Activated CD8-positive, alpha-beta memory T cell treated with anti-CD3 and anti-CD28 coated beads, Interleukin-2, amount 50 U/mL, for 4 hours (primary cell): ENCODE results near the gene LGALS16.
"Not testable (repeated sequence)": the region's sequence is repeated elsewhere in the genome, so short reads cannot be mapped to it uniquely, and the experiment has no call there.

Experiments used
- DNase-seq: peaks from one replicate; pipeline ENCODE4 v3.0.0-alpha.2; 2020

Gene LGALS16

DNA sequence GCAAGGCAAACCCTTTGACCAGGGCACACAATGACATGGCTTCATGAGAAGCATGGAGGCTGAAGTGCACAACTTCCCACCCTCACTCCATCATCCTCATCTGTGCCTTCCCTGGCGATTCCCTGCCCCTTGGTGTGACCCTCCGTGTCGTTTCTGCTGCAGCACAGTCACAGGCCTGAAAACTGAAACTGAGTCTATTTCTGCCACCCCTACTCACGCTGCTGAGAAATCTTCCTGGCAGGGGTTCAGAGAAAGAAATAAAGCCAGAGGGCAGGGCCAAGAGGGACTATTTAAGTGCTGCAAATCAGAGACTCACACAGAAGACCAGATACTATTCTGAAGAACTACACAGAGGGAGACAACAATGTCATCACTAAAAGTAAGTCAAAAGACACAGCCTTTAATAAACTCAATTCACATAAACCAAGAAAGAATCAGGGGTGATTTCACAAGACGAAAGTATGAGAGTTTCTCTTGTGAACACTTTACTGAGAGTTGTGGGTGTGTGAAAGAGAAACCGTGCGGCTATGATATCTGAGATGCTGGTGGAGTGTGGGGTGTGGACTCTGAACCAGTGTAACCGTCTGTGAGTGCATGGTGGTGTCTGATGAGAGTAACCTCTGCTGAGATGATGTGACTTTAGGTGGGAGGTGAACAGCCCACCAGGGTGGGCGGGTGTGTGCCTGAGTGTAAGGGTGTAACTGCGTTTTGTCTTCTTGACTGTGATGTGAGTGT, 23.5 kb downstream of the LGALS16 start:
- DNase-seq, result no peak

DNA sequence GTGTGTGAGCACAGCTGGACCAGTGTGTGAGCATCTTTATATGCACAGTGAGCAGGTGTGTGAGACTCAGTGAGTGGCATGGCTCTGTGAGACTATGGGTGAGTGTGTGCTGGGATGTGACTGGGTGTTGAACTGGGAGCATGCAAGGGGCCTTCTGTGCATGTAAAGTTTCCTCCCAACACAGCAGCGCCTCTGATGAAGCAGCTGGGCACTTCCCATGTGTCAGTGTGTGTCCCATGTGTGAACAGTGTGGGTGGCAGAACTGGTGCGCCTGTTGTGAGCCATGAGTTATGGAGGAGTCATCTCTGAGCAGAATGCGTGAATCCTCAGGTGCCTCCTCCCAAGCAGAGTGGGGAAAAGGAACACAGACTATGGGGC, 24.1 kb downstream of the LGALS16 start:
- DNase-seq, result no peak

DNA sequence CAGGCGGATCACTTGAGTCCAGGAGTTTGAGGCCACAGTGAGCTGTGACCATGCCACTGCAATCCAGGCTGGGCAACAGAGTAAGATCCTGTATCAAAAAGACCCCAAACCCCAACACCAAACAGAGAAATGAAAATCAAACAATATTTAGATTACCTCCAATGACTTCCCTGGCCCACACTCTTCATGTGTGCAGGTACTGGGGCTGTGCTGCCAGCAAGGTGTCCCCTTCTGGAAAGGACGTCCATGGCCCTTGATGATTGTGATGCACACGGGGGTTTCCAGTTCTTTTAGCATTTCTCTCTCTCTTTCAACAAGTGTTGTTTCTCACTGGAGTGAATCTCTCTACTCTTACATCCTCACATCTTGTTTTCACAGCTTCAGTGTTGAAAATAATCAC, 24.9 kb downstream of the LGALS16 start:
- DNase-seq, result no peak

DNA sequence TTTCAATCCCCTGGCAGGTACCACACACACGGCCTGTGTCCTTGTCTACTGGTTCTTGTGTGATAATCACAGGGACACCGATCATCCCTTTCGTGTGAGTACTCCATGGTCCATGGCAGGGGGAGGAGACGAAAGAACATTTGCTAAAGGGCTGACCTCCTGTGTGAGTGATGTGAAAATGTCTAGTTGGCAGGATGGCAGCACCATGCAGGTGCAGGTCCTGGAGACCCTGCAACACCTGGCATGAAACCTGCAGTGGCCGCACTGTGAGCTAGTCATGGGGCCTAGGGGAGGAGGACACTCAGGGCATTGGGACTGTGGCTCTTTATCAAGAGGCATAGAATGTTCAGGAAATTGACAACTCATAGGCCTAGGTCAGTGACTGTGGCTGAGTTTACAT, 25.7 kb downstream of the LGALS16 start:
- DNase-seq, result no peak

DNA sequence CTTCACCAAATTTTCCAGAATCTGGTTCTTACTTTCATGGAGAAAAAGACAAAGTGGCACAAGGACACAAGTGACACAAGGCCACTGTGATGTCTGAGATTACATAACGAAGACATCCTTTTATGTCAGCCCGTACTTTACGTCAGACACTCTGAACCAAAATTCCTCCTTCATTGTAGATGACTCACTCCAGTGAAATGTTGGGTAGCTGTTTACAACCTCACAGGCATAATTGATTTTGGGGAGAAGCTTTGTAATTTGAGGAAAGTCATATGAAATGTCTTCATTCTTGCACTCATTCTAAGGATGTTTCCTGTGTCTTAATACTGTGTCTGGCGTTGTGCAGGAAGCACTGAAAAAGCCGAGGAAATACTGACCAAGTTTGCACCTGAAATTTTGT, 28.6 kb downstream of the LGALS16 start:
- DNase-seq, result no peak

DNA sequence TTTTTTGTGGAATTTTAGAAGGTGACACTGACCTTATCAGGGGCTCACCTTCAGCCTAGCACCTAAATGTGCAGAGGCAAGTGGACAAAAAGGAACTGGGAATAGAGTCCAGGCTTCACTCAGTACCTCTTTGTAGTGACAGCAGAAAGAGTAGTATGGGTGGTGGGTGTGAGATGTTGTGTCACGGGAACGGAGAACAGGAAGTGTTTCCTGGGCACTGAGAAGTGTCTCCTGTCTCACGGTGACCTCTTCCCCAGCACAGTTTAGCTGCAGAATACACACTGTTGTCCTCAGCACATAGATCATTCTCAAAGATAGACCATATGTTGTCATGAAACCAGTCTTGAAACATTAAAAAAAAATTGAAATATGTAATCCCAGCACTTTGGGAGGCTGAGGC, 31.0 kb downstream of the LGALS16 start:
- no peak for DNase-seq

DNA sequence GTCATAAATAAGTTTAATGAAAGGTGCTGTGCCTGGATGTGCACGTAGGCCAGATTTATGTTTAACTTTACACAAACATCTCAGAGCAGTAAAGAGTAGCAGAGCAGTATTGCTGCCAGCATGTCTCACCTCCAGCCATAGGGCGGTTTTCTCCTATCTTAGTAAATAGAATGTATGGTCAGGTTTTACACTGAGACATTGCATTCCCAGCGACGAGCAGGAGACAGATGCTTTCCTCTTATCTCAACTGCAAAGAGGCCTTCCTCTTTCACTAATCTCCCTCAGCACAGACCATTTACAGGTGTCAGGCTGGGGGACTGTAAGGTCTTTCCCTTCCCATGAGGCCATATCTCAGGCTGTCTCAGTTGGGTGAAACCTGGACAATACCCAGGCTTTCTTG, 32.9 kb downstream of the LGALS16 start:
- DNase-seq, result not testable (repeated sequence)

DNA sequence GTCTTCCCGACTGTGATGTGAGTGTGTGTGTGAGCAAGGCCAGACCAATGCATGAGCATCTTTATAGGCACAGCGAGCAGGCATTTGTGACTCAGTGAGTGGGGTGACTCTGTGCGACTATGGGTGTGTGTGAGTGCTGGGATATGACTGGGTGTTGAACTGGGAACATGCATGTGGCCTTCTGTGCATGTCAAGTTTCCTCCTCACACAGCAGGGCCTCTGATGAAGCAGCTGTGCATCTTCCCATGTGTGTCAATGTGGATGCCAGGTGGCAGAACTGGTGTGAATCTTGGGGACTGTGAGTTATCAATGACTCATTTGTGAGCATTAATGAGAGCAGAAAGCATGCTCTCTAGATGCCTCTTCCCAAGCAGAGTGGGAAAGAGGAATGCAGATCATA, 36.5 kb downstream of the LGALS16 start:
- no peak for DNase-seq

DNA sequence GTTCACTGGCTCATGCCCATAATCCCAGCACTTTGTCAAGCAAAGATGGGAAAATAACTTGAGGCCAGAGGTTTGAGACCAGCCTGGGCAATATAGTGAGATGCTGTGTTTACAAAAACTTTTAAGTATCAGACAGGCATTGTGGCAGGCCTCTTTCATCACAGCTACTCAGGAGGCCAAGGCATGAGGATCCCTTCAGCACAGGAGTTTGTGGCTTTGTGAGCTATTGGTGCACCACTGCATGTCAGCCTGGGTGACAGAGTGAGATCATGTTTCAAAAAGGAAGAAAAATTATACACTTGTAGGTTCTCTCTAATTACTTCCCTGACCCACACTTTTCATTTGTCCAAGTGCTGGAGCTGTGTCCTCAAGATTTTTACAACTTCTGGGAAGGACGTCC, 37.1 kb downstream of the LGALS16 start:
- no peak for DNase-seq

DNA sequence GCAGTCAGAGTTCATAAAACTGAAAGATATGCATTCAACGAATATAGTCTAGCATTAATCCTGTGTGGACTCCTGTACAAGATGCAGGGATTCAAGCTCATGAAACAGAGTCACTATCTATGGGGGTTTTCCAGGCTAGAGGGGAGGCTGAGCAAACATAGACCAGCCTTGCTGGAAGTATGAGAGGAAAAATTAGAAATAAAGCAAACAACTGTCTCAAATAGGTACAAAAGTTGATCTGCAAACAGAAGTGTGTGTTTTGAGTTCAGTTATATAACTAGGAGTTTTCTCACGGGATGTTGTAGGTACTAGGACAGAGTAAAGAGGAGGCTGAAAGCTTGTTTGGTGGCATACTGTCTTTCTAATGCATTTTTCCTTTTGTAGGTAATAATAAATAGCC, 40.0 kb downstream of the LGALS16 start:
- no peak for DNase-seq

DNA sequence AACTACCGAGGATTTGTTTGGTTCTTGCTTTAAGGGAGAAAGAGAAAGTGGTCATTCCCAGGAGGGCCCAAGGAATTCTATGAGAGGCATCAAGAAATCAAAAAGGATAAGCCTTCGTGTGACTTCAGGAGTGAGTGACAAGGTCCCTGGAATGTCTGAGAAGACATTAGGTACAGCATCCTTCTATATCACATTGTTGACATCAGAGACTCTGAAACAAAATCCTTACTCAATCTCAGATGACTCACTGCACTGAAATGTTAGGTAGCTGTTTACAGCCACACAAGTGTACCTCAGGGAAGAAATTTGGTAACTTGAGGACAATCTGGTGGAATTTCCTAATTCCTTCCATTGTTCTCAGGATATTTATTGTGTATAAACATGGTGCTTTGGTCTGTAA, 40.7 kb downstream of the LGALS16 start:
- no peak for DNase-seq

DNA sequence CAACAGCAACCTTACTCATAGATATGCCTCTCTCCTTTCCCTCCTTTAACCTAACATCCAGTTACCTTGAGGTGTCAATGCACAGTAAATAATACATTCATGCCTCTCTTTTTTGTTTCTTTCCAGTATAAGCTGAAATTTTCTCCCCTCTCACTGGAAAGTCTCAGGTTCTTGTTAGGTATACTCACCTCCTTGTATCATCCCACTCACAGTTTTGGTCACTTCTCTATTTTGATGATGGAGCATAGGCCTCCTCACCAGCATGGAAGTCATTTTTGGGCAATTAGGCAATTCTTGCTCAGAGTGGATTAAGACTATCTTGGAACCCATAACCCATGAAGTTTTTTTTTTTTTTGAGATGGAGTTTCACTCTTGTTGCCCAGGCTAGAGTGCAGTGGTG, 42.8 kb downstream of the LGALS16 start:
- DNase-seq, result no peak

DNA sequence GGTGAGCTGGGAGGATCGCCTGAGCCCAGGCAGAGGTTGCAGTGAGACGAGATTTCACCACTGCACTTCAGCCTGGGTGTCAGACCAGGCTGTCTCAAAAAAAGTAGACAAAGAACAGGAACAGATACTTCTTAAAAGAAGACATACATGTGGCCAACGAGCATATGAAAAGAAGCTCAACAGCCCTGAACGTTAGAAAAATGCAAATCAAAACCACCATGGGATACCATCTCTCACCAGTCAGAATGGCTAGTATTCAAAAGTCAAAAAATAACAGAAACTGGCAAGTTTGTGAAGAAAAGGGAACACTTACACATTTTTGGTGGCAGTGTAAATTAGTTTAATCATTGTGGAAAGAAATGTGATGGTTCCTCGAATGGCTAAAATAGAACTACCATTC, 45.6 kb downstream of the LGALS16 start:
- DNase-seq, result no peak

DNA sequence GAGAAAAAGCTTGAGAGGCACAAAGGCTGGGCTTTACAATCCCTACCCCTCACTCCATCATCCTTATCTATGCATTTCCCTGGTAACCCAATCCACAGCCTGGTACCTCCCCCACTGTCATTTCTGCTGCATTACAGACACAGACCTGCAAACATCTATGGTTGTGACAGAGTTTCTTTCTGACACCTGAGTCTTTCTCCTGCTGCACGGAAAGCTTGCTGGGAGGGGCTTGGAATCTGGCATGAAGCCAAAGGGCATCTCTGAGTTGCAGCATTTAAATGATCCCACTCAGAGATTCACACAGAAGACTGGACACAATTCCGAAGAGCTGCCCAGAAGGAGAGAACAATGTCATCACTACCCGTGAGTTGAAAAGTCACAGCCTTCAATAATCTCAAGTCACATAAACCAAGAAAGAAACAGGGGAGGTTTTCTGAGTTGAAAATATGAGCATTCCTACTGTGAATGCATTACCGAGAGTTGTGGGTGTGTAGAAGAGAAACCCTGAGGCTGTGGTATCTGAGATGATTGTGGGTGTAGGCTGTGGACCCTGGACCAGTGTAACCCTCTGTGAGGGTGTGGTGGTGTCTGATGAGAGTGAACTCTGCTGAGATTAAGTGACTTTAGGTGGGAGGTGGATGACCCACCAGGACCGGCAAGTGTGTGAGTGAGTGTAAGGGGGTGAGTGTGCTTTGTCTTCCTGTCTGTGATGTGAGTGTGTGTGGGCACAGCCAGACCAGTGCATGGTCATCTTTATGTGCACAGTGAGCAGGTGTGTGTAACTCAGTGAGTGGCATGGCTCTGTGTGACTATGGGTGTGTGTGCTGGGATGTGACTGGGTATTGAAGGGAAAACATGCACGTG, 48.7 kb downstream of the LGALS16 start, which contains the start of gene LGALS14:
Gene LGALS14 (plus strand): TSS at position 301 of the 864 bp plus-strand sequence. CDS start 48 bp downstream, at position 349.
- DNase-seq, result no peak

DNA sequence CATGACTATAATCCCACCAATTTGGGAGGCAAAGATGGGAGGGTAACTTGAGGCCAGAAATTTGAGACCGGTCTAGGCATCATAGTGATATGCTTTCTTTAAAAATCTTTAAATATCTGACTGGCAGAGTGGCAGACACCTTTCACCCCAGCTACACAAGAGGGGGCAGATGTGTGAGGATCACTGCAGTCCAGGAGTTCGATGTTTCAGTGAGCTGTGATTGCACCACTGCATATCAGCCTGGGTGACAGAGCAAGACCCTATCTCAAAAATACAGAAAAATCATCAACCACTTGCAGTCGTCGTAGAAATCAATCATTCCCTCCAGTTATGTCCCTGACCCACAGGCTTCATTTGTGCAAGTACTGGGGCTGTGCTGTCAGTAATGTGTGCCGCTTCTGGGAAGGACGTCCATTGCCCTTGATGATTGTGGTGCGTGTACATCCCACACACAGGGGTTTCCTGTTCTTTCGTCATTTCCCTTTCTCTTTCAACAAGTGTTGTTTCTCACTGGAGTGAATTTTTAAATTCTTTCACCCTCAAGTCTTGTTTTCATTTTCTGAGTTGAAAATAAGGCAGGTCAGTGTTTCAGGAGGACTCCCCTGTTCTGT, 50.0 kb downstream of the LGALS16 start:
- no peak for DNase-seq

DNA sequence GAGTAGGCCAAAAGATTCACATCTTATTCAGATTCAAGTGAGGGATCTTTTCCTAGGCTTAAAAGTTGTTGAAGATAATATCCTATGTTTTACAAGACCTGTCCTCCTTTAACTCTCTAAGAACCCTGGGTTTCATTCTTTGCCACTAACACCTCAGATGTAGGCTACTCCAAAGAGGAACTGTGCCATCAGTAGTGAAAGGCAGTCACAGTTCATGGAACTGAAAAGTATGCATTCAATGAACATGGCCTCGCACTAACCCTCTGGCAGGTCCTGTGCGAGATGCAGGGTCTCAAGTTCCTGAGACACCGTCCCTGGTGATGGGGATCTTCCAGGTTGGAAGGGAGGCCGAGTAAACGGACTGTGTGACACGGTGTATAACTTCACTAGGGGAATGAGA, 52.9 kb downstream of the LGALS16 start:
- DNase-seq, result no peak

DNA sequence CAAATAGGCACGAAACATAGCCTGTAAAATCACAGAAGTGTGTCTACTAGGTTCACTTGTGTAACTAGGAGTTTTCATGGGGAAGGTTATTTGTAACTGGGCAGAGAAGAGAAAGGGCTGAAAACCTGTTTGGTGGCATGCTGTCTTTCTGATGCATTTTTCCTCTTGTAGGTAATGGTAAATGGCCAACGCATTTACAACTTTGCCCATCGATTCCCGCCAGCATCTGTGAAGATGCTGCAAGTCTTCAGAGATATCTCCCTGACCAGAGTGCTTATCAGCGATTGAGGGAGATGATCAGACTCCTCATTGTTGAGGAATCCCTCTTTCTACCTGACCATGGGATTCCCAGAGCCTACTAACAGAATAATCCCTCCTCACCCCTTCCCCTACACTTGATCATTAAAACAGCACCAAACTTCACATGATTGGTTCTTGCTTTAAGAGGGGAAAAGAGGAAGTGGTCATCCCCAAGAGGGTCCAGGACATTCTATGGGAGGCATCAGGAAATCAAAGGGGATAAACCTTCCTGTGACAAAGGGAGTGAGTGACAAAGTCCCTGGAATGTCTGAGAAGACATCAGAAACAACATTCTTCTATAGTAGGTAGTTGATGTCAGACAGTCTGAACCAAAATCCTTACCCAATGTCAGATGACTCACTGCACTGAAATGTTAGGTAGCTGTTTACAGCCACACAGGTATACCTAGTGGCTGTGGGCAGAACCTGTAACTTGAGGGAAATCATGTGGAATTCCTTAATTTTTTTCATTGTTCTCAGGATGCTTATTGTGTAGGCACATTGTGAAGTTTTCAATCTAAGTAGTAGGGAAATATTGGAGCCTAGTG, 53.5 kb downstream of the LGALS16 start:
- DNase-seq, result no peak
